ENCODE results near the gene PCBP1.

Gene PCBP1

GRCh38 chr2:70086838-70087701 lies at the start of gene PCBP1:
Gene PCBP1, plus strand, starts transcription at chr2:70087477. Its CDS starts 267 bp downstream, at chr2:70087744.
- Histone ChIP-seq H3K9me3 (ENCODE audit: control insufficient read depth, low read length) (no peaks in the 10 kb centered on the region), H3K27me3 (replicated peaks; ENCODE audit: control insufficient read depth, insufficient read depth, low read length) (no peaks in the 10 kb centered on the region), H3K9ac (ENCODE audit: low read length) (peak within 1 kb of the TSS; percentile 99), H3K4me1 (ENCODE audit: control insufficient read depth, insufficient read depth, low read length) (peaks cover 32% of the 10 kb centered on the region), H3K4me3 (ENCODE audit: low read length) (peak within 1 kb of the TSS; percentile 91), H3K36me3 (ENCODE audit: control insufficient read depth, insufficient read depth, low read length, severe bottlenecking) (peaks cover 23% of the 10 kb centered on the region)
- DNase-seq (ENCODE audit: low read depth): peak; percentile 97

GRCh38 chr2:70039366-70039765 lies 47.9 kb upstream of the PCBP1 start:
- Histone ChIP-seq H3K9me3 (ENCODE audit: control insufficient read depth, low read length) (no peaks in the 10 kb centered on the region), H3K27me3 (replicated peaks; ENCODE audit: control insufficient read depth, insufficient read depth, low read length) (no peaks in the 10 kb centered on the region), H3K4me1 (ENCODE audit: control insufficient read depth, insufficient read depth, low read length) (peaks cover 12% of the 10 kb centered on the region), H3K36me3 (ENCODE audit: control insufficient read depth, insufficient read depth, low read length, severe bottlenecking) (no peaks in the 10 kb centered on the region), H3K4me3 (ENCODE audit: low read length) (no peak overlapping the region), H3K9ac (ENCODE audit: low read length) (no peak overlapping the region)
- no peak for DNase-seq (ENCODE audit: low read depth)

GRCh38 chr2:70041663-70042062 lies 45.6 kb upstream of the PCBP1 start:
- no peak overlapping the region for H3K9ac ChIP-seq (ENCODE audit: low read length)
- no peaks in the 10 kb centered on the region for H3K27me3 ChIP-seq (replicated peaks; ENCODE audit: control insufficient read depth, insufficient read depth, low read length)
- DNase-seq (ENCODE audit: low read depth): no peak
- no peak overlapping the region for H3K4me3 ChIP-seq (ENCODE audit: low read length)
- H3K36me3 ChIP-seq (ENCODE audit: control insufficient read depth, insufficient read depth, low read length, severe bottlenecking): peaks cover 18% of the 10 kb centered on the region
- H3K4me1 ChIP-seq (ENCODE audit: control insufficient read depth, insufficient read depth, low read length): no peaks in the 10 kb centered on the region
- no peaks in the 10 kb centered on the region for H3K9me3 ChIP-seq (ENCODE audit: control insufficient read depth, low read length)

DNA sequence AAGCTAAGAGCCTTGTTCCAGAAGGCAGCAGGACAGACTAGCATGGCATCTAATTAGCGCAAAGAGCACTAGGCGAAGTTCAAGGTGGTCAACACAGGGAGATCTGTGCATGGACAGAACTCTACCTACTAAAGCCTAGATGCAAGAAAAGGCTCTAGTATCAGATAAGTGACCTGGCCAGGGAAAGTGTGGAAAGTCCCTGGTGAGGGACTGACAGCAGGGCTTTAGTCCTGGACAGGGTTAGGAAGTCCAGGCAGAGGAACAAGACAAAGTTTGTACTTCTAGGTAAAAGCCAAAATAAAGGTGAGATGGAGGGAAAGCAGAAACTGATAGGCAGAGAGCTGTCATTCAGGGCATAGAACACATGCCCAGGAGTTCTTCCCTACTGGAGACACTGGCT lies 45.0 kb upstream of the PCBP1 start:
- Histone ChIP-seq H3K4me1 (ENCODE audit: control insufficient read depth, insufficient read depth, low read length) (no peaks in the 10 kb centered on the region), H3K27me3 (replicated peaks; ENCODE audit: control insufficient read depth, insufficient read depth, low read length) (no peaks in the 10 kb centered on the region), H3K4me3 (ENCODE audit: low read length) (no peak overlapping the region), H3K36me3 (ENCODE audit: control insufficient read depth, insufficient read depth, low read length, severe bottlenecking) (peaks cover 18% of the 10 kb centered on the region), H3K9ac (ENCODE audit: low read length) (no peak overlapping the region), H3K9me3 (ENCODE audit: control insufficient read depth, low read length) (no peaks in the 10 kb centered on the region)
- DNase-seq (ENCODE audit: low read depth): no peak

GRCh38 chr2:70043252-70043875 lies 43.9 kb upstream of the PCBP1 start:
- DNase-seq (ENCODE audit: low read depth): no peak
- no peaks in the 10 kb centered on the region for H3K27me3 ChIP-seq (replicated peaks; ENCODE audit: control insufficient read depth, insufficient read depth, low read length)
- H3K36me3 ChIP-seq (ENCODE audit: control insufficient read depth, insufficient read depth, low read length, severe bottlenecking): peaks cover 19% of the 10 kb centered on the region
- H3K9ac ChIP-seq (ENCODE audit: low read length): no peak overlapping the region
- no peaks in the 10 kb centered on the region for H3K4me1 ChIP-seq (ENCODE audit: control insufficient read depth, insufficient read depth, low read length)
- H3K4me3 ChIP-seq (ENCODE audit: low read length): no peak overlapping the region
- H3K9me3 ChIP-seq (ENCODE audit: control insufficient read depth, low read length): no peaks in the 10 kb centered on the region

DNA sequence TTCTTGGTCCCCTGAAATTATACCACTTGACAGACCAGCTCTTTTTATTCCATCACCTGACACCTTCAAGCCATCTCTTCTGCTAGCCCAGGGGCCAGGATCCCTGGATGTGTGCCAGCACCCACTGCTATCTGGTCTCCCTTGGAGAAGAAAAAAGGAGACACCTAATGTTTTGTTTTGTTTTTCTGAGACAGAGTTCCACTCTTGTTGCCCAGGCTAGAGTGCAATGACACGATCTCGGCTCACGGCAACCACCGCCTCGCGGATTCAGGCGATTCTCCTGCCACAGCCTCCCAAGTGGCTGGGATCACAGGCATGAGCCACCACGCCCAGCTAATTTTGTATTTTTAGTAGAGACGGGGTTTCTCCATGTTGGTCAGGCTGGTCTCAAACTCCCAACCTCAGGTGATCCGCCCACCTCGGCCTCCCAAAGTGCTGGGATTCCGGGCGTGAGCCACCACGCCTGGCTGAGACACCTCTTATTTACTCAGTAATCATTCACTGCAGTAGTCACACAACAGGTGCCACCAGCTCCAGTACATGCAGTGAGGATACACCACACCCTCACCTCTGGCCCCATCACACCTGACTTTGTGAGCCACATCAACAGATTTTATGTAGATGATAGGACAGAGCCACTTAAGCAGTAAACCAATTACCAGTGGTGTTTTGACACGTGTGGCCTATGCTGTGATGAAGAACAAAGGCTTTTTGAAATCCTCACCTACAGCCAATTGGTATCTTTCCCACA lies 42.8 kb upstream of the PCBP1 start:
- H3K36me3 ChIP-seq (ENCODE audit: control insufficient read depth, insufficient read depth, low read length, severe bottlenecking): peaks cover 28% of the 10 kb centered on the region
- no peaks in the 10 kb centered on the region for H3K4me1 ChIP-seq (ENCODE audit: control insufficient read depth, insufficient read depth, low read length)
- no peak overlapping the region for H3K4me3 ChIP-seq (ENCODE audit: low read length)
- H3K9me3 ChIP-seq (ENCODE audit: control insufficient read depth, low read length): no peaks in the 10 kb centered on the region
- no peak for DNase-seq (ENCODE audit: low read depth)
- no peaks in the 10 kb centered on the region for H3K27me3 ChIP-seq (replicated peaks; ENCODE audit: control insufficient read depth, insufficient read depth, low read length)
- H3K9ac ChIP-seq (ENCODE audit: low read length): no peak overlapping the region

DNA sequence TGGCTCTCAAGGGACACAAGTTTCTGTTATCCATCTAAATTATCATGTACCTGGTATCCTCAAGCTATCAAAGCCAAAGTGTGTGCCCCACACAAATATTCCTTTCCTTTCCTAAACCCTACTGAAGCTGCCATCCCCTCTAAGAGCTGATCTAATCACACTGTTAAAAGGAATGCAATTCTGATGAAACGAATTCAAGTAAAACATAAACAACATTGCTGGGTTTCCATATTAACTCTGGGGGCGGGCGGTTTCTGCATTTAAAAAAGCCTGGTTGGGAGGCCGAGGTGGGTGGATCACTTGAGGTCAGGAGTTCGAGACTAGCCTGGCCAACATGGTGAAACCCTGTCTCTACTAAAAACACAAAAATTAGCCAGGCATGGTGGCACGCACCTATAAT lies 41.9 kb upstream of the PCBP1 start:
- Histone ChIP-seq H3K4me3 (ENCODE audit: low read length) (no peak overlapping the region), H3K9ac (ENCODE audit: low read length) (no peak overlapping the region), H3K4me1 (ENCODE audit: control insufficient read depth, insufficient read depth, low read length) (no peaks in the 10 kb centered on the region), H3K27me3 (replicated peaks; ENCODE audit: control insufficient read depth, insufficient read depth, low read length) (no peaks in the 10 kb centered on the region), H3K9me3 (ENCODE audit: control insufficient read depth, low read length) (no peaks in the 10 kb centered on the region), H3K36me3 (ENCODE audit: control insufficient read depth, insufficient read depth, low read length, severe bottlenecking) (peaks cover 38% of the 10 kb centered on the region)
- no peak for DNase-seq (ENCODE audit: low read depth)

DNA sequence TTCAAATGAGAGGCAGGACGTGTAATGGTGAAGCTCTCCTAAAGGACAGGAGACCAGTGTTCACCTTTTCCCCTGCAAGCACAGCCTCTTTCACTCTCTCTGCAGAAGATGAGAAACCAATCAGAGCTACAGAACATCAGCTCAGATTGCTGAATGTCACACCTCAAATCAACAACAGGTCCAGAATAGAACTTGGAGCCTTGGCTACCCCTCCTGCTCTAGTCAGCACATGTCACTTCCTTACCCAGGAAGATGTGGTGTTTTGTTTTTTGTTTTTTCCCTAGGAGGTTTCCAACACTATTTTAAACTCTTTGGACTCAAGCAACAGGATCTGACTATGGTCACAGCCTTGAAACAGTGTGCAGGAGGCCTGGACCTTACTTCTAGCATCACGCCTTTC lies 41.3 kb upstream of the PCBP1 start:
- DNase-seq (ENCODE audit: low read depth): no peak
- Histone ChIP-seq H3K4me1 (ENCODE audit: control insufficient read depth, insufficient read depth, low read length) (no peaks in the 10 kb centered on the region), H3K9me3 (ENCODE audit: control insufficient read depth, low read length) (no peaks in the 10 kb centered on the region), H3K4me3 (ENCODE audit: low read length) (no peak overlapping the region), H3K36me3 (ENCODE audit: control insufficient read depth, insufficient read depth, low read length, severe bottlenecking) (peaks cover 43% of the 10 kb centered on the region), H3K9ac (ENCODE audit: low read length) (no peak overlapping the region), H3K27me3 (replicated peaks; ENCODE audit: control insufficient read depth, insufficient read depth, low read length) (no peaks in the 10 kb centered on the region)

DNA sequence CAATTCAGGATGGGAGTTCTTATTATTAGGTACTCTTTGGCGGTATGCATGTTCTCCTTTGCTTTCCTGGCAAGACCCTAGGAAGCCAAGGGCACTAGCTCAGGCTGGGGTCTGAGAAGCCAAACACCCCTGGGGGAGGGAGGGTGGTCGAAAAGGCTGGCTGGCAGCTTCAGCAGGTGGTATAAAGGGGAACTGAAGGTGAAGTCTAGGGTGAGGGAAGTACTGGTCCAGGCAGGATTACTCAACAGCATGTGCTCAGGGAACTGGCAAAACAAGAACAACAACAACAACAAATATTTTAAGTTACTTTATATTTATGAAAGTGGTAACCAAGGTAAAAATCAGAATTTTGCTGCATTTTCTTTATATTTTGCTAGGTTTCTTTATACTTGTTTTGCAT lies 40.7 kb upstream of the PCBP1 start:
- H3K27me3 ChIP-seq (replicated peaks; ENCODE audit: control insufficient read depth, insufficient read depth, low read length): no peaks in the 10 kb centered on the region
- H3K9me3 ChIP-seq (ENCODE audit: control insufficient read depth, low read length): no peaks in the 10 kb centered on the region
- no peak overlapping the region for H3K9ac ChIP-seq (ENCODE audit: low read length)
- H3K36me3 ChIP-seq (ENCODE audit: control insufficient read depth, insufficient read depth, low read length, severe bottlenecking): peaks cover 49% of the 10 kb centered on the region
- no peak overlapping the region for H3K4me3 ChIP-seq (ENCODE audit: low read length)
- no peaks in the 10 kb centered on the region for H3K4me1 ChIP-seq (ENCODE audit: control insufficient read depth, insufficient read depth, low read length)
- no peak for DNase-seq (ENCODE audit: low read depth)

DNA sequence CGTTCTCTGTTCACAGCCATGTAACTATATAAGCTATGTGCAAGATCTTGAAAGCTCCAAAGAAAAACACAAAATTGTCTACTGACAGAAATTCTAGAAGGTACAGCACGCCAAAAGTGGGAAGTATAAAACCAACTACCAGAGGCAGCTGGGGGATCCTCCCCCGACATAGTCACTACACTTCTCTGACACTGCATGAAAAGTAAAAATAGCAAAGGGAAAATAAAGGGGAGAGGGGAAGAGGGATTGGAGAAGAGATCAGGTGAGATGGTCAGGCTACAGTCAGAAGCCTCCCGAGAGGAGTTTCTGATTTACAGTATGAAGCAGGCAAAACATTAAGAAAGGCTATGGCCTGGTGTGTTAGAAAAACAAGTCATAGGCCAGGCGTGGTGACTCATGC lies 39.8 kb upstream of the PCBP1 start:
- Histone ChIP-seq H3K27me3 (replicated peaks; ENCODE audit: control insufficient read depth, insufficient read depth, low read length) (no peaks in the 10 kb centered on the region), H3K4me3 (ENCODE audit: low read length) (no peak overlapping the region), H3K4me1 (ENCODE audit: control insufficient read depth, insufficient read depth, low read length) (no peaks in the 10 kb centered on the region), H3K9me3 (ENCODE audit: control insufficient read depth, low read length) (no peaks in the 10 kb centered on the region), H3K36me3 (ENCODE audit: control insufficient read depth, insufficient read depth, low read length, severe bottlenecking) (peaks cover 53% of the 10 kb centered on the region), H3K9ac (ENCODE audit: low read length) (no peak overlapping the region)
- DNase-seq (ENCODE audit: low read depth): no peak

- H3K4me3 ChIP-seq (ENCODE audit: low read length): no peak overlapping the region
- no peak overlapping the region for H3K9ac ChIP-seq (ENCODE audit: low read length)
- no peaks in the 10 kb centered on the region for H3K27me3 ChIP-seq (replicated peaks; ENCODE audit: control insufficient read depth, insufficient read depth, low read length)
- no peaks in the 10 kb centered on the region for H3K9me3 ChIP-seq (ENCODE audit: control insufficient read depth, low read length)
- H3K36me3 ChIP-seq (ENCODE audit: control insufficient read depth, insufficient read depth, low read length, severe bottlenecking): peaks cover 67% of the 10 kb centered on the region
- DNase-seq (ENCODE audit: low read depth): no peak
- H3K4me1 ChIP-seq (ENCODE audit: control insufficient read depth, insufficient read depth, low read length): peaks cover 6% of the 10 kb centered on the region
Measured at GRCh38 chr2:70049255-70049654, 38.0 kb upstream of the PCBP1 start.

Measured in adipocyte (in vitro differentiated cells).